IMR-90 (cell line): ENCODE data around the gene RBM10. TPM values are rescaled to one million over a fixed set of nuclear protein-coding genes. Genes with fewer than 3 reads are reported as not detected.

Experiments
- ATAC-seq: fragments of 200-7000 bp; cut with Tn5 transposase; 2 replicates; pipeline ENCODE4 v1.9.1; 2020; ENCODE audit warnings: low read depth, mild to moderate bottlenecking, moderate library complexity
- BruUV-seq: library from RNA; stranded (reverse); fragments of 400-500 nt; replicated peaks from 2 replicates; lab custom pipeline; 2021; lab: Mats Ljungman, UMichigan
- CTCF ChIA-PET: fragments of 300-600 bp; formaldehyde crosslinking; extraction: SDS; loops from one replicate; lab custom pipeline; 2021; ENCODE audit warnings: antibody characterized with exemption; lab: Yijun Ruan, JAX
- POLR2A ChIA-PET: fragments of 300-600 bp; sonication (Branson Sonifier 250); formaldehyde crosslinking; loops from one replicate; lab custom pipeline; 2022; ENCODE audit warnings: antibody characterized with exemption; ENCODE audit not compliant: unreplicated experiment; lab: Charles Lee
- DNase-seq: peaks from one replicate; pipeline ENCODE4 v3.0.0; 2013
- H2AFZ ChIP-seq: replicated peaks from 2 replicates; pipeline ENCODE3; 2013; ENCODE audit warnings: low read length, mild to moderate bottlenecking; ENCODE audit not compliant: poor library complexity
- H2AK5ac ChIP-seq: 2 replicates; pipeline ENCODE4 v1.6.1; 2013; ENCODE audit warnings: low read depth, low read length, inconsistent platforms
- H2AK9ac ChIP-seq: replicated peaks from 2 replicates; pipeline ENCODE3; 2013; ENCODE audit warnings: mild to moderate bottlenecking, low read depth, low read length, moderate library complexity; ENCODE audit not compliant: poor library complexity
- H2BK120ac ChIP-seq: 2 replicates; pipeline ENCODE4 v1.6.1; 2013; ENCODE audit warnings: low read depth, low read length, inconsistent platforms
- H2BK15ac ChIP-seq: 3 replicates; pipeline ENCODE4 v1.6.1; 2013; ENCODE audit warnings: low read depth, low read length, inconsistent platforms
- H2BK20ac ChIP-seq: 2 replicates; pipeline ENCODE4 v1.6.1; 2013; ENCODE audit warnings: low read depth, mild to moderate bottlenecking, inconsistent platforms, low read length, moderate library complexity
- H2BK5ac ChIP-seq: 2 replicates; pipeline ENCODE4 v1.6.1; 2013; ENCODE audit warnings: mild to moderate bottlenecking, low read depth, low read length, inconsistent platforms; ENCODE audit not compliant: poor library complexity, severe bottlenecking
- H3K14ac ChIP-seq: replicated peaks from 2 replicates; pipeline ENCODE4 v1.6.1; 2013; ENCODE audit warnings: low read depth, low read length, inconsistent platforms
- H3K18ac ChIP-seq: 2 replicates; pipeline ENCODE4 v1.6.1; 2013; ENCODE audit warnings: low read depth, low read length, control low read depth
- H3K23ac ChIP-seq: 2 replicates; pipeline ENCODE4 v1.6.1; 2013; ENCODE audit warnings: low read depth, low read length, inconsistent platforms
- H3K27ac ChIP-seq: 2 replicates; pipeline ENCODE4 v1.5.1; 2013; ENCODE audit warnings: mild to moderate bottlenecking, control low read depth, low read length; ENCODE audit not compliant: insufficient read depth
- H3K27me3 ChIP-seq: 2 replicates; pipeline ENCODE4 v1.6.1; 2013; ENCODE audit warnings: low read length; ENCODE audit not compliant: control insufficient read depth, insufficient read depth
- H3K36me3 ChIP-seq: 2 replicates; pipeline ENCODE4 v1.6.1; 2013; ENCODE audit warnings: low read length, mixed read lengths; ENCODE audit not compliant: control insufficient read depth, insufficient read depth
- H3K4ac ChIP-seq: 2 replicates; pipeline ENCODE4 v1.6.1; 2013; ENCODE audit warnings: low read depth, low read length, inconsistent platforms
- H3K4me1 ChIP-seq: 2 replicates; pipeline ENCODE4 v1.6.1; 2013; ENCODE audit warnings: low read length, mixed read lengths; ENCODE audit not compliant: control insufficient read depth, insufficient read depth
- H3K4me2 ChIP-seq: 2 replicates; pipeline ENCODE4 v1.6.1; 2013; ENCODE audit warnings: low read depth, mild to moderate bottlenecking, control low read depth, low read length, moderate library complexity
- H3K4me3 ChIP-seq: 2 replicates; pipeline ENCODE4 v1.5.1; 2013; ENCODE audit warnings: low read depth, mild to moderate bottlenecking, control low read depth, low read length, moderate library complexity; ENCODE audit not compliant: insufficient read depth
- H3K56ac ChIP-seq: 2 replicates; pipeline ENCODE4 v1.6.1; 2013; ENCODE audit warnings: low read length, inconsistent platforms; ENCODE audit not compliant: insufficient read depth; ENCODE audit errors: extremely low read depth
- H3K79me1 ChIP-seq, 2 experiments: 2 replicates each; pipeline ENCODE4 v1.6.1; 2013; ENCODE audit warnings: low read length in 2 of 2, inconsistent platforms in 1 of 2, low read depth in 1 of 2
- H3K9ac ChIP-seq: 2 replicates; pipeline ENCODE4 v1.6.1; 2013; ENCODE audit warnings: low read depth, low read length, control low read depth
- H3K9me1 ChIP-seq: 2 replicates; pipeline ENCODE4 v1.6.1; 2013; ENCODE audit warnings: low read length, inconsistent platforms; ENCODE audit not compliant: insufficient read depth
- H3K9me3 ChIP-seq: 2 replicates; pipeline ENCODE4 v1.6.1; 2013; ENCODE audit warnings: low read length; ENCODE audit not compliant: control insufficient read depth, insufficient read depth
- H4K20me1 ChIP-seq: 2 replicates; pipeline ENCODE4 v1.6.1; 2013; ENCODE audit warnings: low read length, inconsistent platforms; ENCODE audit not compliant: insufficient read depth
- H4K5ac ChIP-seq: 2 replicates; pipeline ENCODE4 v1.6.1; 2013; ENCODE audit warnings: mild to moderate bottlenecking, low read depth, low read length, control low read depth
- H4K8ac ChIP-seq, 2 experiments: 2 replicates each; pipeline ENCODE4 v1.6.1; 2013; ENCODE audit warnings: low read depth in 2 of 2, low read length in 2 of 2, control low read depth in 1 of 2, inconsistent platforms in 1 of 2
- H4K91ac ChIP-seq: 2 replicates; pipeline ENCODE4 v1.6.1; 2013; ENCODE audit warnings: low read depth, low read length, inconsistent platforms; ENCODE audit not compliant: insufficient read depth
- BHLHE40 ChIP-seq: fragments of 150-350 bp; IDR thresholded peaks from 2 replicates; pipeline ENCODE4 v1.6.1; 2016; ENCODE audit warnings: mild to moderate bottlenecking, low read depth, low read length
- CTCF ChIP-seq: conservative IDR thresholded peaks from 2 replicates; pipeline ENCODE4 v1.5.1; 2012; ENCODE audit warnings: mild to moderate bottlenecking, low read depth, low read length, improper control_type of control experiment
- ELK1 ChIP-seq: fragments of 150-350 bp; IDR thresholded peaks from 2 replicates; pipeline ENCODE4 v1.6.1; 2016; ENCODE audit warnings: low read depth, mild to moderate bottlenecking, low read length, moderate library complexity, borderline replicate concordance
- FOS ChIP-seq: fragments of 150-350 bp; IDR thresholded peaks from 2 replicates; pipeline ENCODE4 v1.6.1; 2016; ENCODE audit warnings: low read depth, low read length
- MAZ ChIP-seq: IDR thresholded peaks from 2 replicates; pipeline ENCODE4 v1.6.1; 2012; ENCODE audit warnings: low read depth, mild to moderate bottlenecking, low read length, improper control_type of control experiment, moderate library complexity, borderline replicate concordance
- MXI1 ChIP-seq: IDR thresholded peaks from 2 replicates; pipeline ENCODE4 v1.6.1; 2012; ENCODE audit warnings: low read depth, mild to moderate bottlenecking, low read length, moderate library complexity, borderline replicate concordance
- RCOR1 ChIP-seq: IDR thresholded peaks from 2 replicates; pipeline ENCODE4 v1.6.1; 2012; ENCODE audit warnings: mild to moderate bottlenecking, low read length, improper control_type of control experiment; ENCODE audit not compliant: insufficient replicate concordance
- RFX5 ChIP-seq: IDR thresholded peaks from 2 replicates; pipeline ENCODE4 v1.8.0; 2012; ENCODE audit warnings: low read depth, mild to moderate bottlenecking, low read length, moderate library complexity
- WGBS, 2 experiments: methylation state at CpG; one replicate each; pipeline versions ENCODE4 v1.1.5 to v1.1.7; 2013; ENCODE audit warnings: missing lambda C conversion rate in 2 of 2; ENCODE audit not compliant: insufficient read length in 1 of 2; ENCODE audit errors: extremely low coverage in 2 of 2; 5-methylcytosine and 5-hydroxymethylcytosine counted together
- dilution Hi-C: fragments of 300-500 bp; cut with HindIII; formaldehyde crosslinking; loops from one replicate; pipeline ENCODE4 v1.14.3; 2018; ENCODE audit warnings: low sequenced_read_pairs; ENCODE audit not compliant: unreplicated experiment
- in situ Hi-C: fragments of 300-500 bp; cut with MboI; formaldehyde crosslinking; loops from 3 replicates; pipeline ENCODE4 v1.14.3; 2019; ENCODE audit warnings: low sequenced_read_pairs, inconsistent platforms, mixed read lengths
- intact Hi-C: fragments of 100-400 bp; cut with micrococcal nuclease; formaldehyde crosslinking; loops from 2 replicates; pipeline ENCODE4 v1.10.0; 2022
- polyA plus RNA-seq, 3 experiments: library from polyadenylated mRNA; depleted of rRNA; stranded (reverse); fragments of >200 nt; gene quantifications; 2 replicates each; pipeline ENCODE4 v1.2.3, GENCODE V29; 2012; ENCODE audit warnings: low replicate concordance in 1 of 3
- total RNA-seq: library from RNA; depleted of rRNA; stranded (reverse); fragments of >200 nt; gene quantifications from 2 replicates; pipeline ENCODE4 v1.2.3, GENCODE V29; 2012

Gene RBM10
- total and polyA plus RNA-seq, 2 of the 4 experiments (the other 2 are of a cell fraction), result 33.4 to 36.0 TPM

- Histone ChIP-seq H3K56ac (no peak overlapping the region), H2AK9ac (no peak overlapping the region), H3K23ac (no peak overlapping the region), H3K4ac (no peak overlapping the region), H2BK5ac (no peak overlapping the region), H2AK5ac (no peak overlapping the region), H3K14ac (no peak overlapping the region), H3K4me1 (peaks cover 9% of the 10 kb centered on the region; the same call in 1 of the 2 replicates), H3K4me2 (no peak overlapping the region), H2BK120ac (no peak overlapping the region), H3K18ac (no peak overlapping the region), H4K8ac (no peak overlapping the region), H4K91ac (no peak overlapping the region), H3K4me3 (no peak overlapping the region), H4K20me1 (peaks cover 78% of the 10 kb centered on the region), H3K27ac (no peak overlapping the region), H3K9me3 (no peaks in the 10 kb centered on the region), H3K79me1 (peaks cover 0 to 32% of the 10 kb centered on the region in 2 experiments; a peak in 2 of 4 replicates), H2BK15ac (no peak overlapping the region), H3K9me1 (peaks cover 19% of the 10 kb centered on the region), H3K9ac (no peak overlapping the region), H3K27me3 (no peaks in the 10 kb centered on the region; the same call in 1 of the 2 replicates), H3K36me3 (peaks cover 52% of the 10 kb centered on the region), H2BK20ac (no peak overlapping the region), H2AFZ (no peak overlapping the region), H4K5ac (no peak overlapping the region)
- intact Hi-C loops (no loop called here), in situ Hi-C loops (loop anchor here (25.0 kb wide), 1 partner anchor 422 kb away; the partner anchor contains the start of gene CFP), dilution Hi-C loops (no loop called here)
- no peak for ATAC-seq
- no CpG with 5 or more reads among the region's 12 CpGs for WGBS, 2 experiments
- ChIA-PET POLR2A (no interaction called here), CTCF (interaction anchor here (0.6 kb wide), 1 partner anchor 170 kb away, joined by 5 read pairs; no protein-coding TSS in a partner anchor)
- TF ChIP-seq BHLHE40 (no peak), MXI1 (no peak), RCOR1 (no peak), ELK1 (no peak), FOS (no peak), MAZ (no peak), RFX5 (no peak), CTCF (no peak)
- BruUV-seq, result no TSS peak
- no peak for DNase-seq
These were observed 70.4 kb downstream of the RBM10 start for GRCh38 chrX:47215291-47215900.
